K562 (cell line): Measurements from ENCODE around the gene ALDH1A2. TPM values are rescaled to one million over a fixed set of nuclear protein-coding genes. Genes with fewer than 3 reads are reported as not detected.
A peak's percentile ranks its signal among the peaks of the same experiment; 100 is the strongest.

Experiments
- BCL6 ChIP-seq: fragments of 250-450 bp; sonication (Bioruptor Pico); IDR thresholded peaks from 2 replicates; pipeline ENCODE4 v1.4.0; 2020
- CC2D1A ChIP-seq: fragments of 450-650 bp; IDR thresholded peaks from 2 replicates; pipeline ENCODE4 v1.6.1; 2017; ENCODE audit warnings: mild to moderate bottlenecking
- CEBPB ChIP-seq: fragments of 450-650 bp; IDR thresholded peaks from 2 replicates; pipeline ENCODE4 v1.6.1; 2016; ENCODE audit warnings: missing genetic modification characterization, missing compliant biosample characterization
- CREM ChIP-seq: IDR thresholded peaks from 2 replicates; pipeline ENCODE4 v1.6.1; 2014; ENCODE audit warnings: antibody characterized with exemption, low read depth
- E4F1 ChIP-seq: fragments of 250-450 bp; sonication (Bioruptor Pico); IDR thresholded peaks from 2 replicates; pipeline ENCODE4 v1.5.0; 2021; ENCODE audit warnings: mild to moderate bottlenecking, borderline replicate concordance
- HNRNPH1 ChIP-seq: fragments of 200-400 bp; formaldehyde crosslinking; optimal IDR thresholded peaks from 2 replicates; pipeline ENCODE3; 2017; ENCODE audit warnings: low read depth, mild to moderate bottlenecking, low read length, moderate library complexity
- L3MBTL2 ChIP-seq: fragments of 450-650 bp; IDR thresholded peaks from 2 replicates; pipeline ENCODE4 v1.6.1; 2016; ENCODE audit warnings: mild to moderate bottlenecking, moderate library complexity
- POLR3G ChIP-seq: IDR thresholded peaks from 2 replicates; pipeline ENCODE4 v1.6.1; 2011; ENCODE audit not compliant: insufficient read length, insufficient replicate concordance; ENCODE audit errors: extremely low read depth
- RBFOX2 ChIP-seq: fragments of 200-400 bp; formaldehyde crosslinking; IDR thresholded peaks from 2 replicates; pipeline ENCODE4 v1.6.1; 2017; ENCODE audit warnings: low read depth, mild to moderate bottlenecking, low read length, moderate library complexity
- SAFB2 ChIP-seq: fragments of 200-400 bp; formaldehyde crosslinking; IDR thresholded peaks from 2 replicates; pipeline ENCODE4 v1.6.1; 2018; ENCODE audit warnings: borderline replicate concordance, low read length, low read depth, moderate library complexity; ENCODE audit not compliant: severe bottlenecking
- USF2 ChIP-seq: sonication (generic); formaldehyde crosslinking; IDR thresholded peaks from 2 replicates; pipeline ENCODE4 v1.5.0; 2020; ENCODE audit warnings: missing genetic modification reagents
- ZBTB8A ChIP-seq: fragments of 450-650 bp; IDR thresholded peaks from 2 replicates; pipeline ENCODE4 v1.6.1; 2018; ENCODE audit warnings: mild to moderate bottlenecking, moderate library complexity; ENCODE audit not compliant: partially characterized antibody
- polyA plus RNA-seq, 8 experiments: library from polyadenylated mRNA; depleted of rRNA in 4 of 8; stranded (reverse) in 5 of 8; unstranded in 3 of 8; fragments of >200 nt; fragmentation: Nextera tagmentation in 2 of 8; fragmentation: Illumina TruSeq in 1 of 8; extraction: Ambion mirVana in 2 of 8; extraction: Trizol in 1 of 8; gene quantifications; 2 replicates each; pipeline versions ENCODE4 v1.2.1 to v1.2.3, GENCODE V29; 2011 to 2014; ENCODE audit warnings: inconsistent platforms in 1 of 8, missing spikeins in 1 of 8
- total RNA-seq, 7 experiments: library from RNA; depleted of rRNA in 6 of 7; stranded (reverse); fragments of >200 nt in 6 of 7; fragmentation: Illumina TruSeq in 2 of 7; extraction: Trizol in 2 of 7; gene quantifications; 2 replicates each; pipeline versions ENCODE4 v1.2.1 to v1.2.3, GENCODE V29; 2011 to 2021; ENCODE audit warnings: low replicate concordance in 1 of 7
- TF ChIP-seq, protein P1 (sequence below): sonication (generic); formaldehyde crosslinking; IDR thresholded peaks from 2 replicates; pipeline ENCODE4 v1.8.0; 2022; ENCODE audit warnings: mild to moderate bottlenecking, missing genetic modification reagents
- TF ChIP-seq, protein P2 (sequence below), 2 experiments: fragments of 450-650 bp in 1 of 2; sonication (generic) in 1 of 2; formaldehyde crosslinking in 1 of 2; IDR thresholded peaks; 2 replicates each; pipeline versions ENCODE4 v1.7.1 to v1.9.0; 2016 to 2022; ENCODE audit warnings: inconsistent platforms in 1 of 2, mild to moderate bottlenecking in 1 of 2, missing genetic modification reagents in 1 of 2
- TF ChIP-seq, protein P3 (sequence below): IDR thresholded peaks from 2 replicates; pipeline ENCODE4 v1.6.1; 2011; ENCODE audit not compliant: insufficient read length; ENCODE audit errors: extremely low read depth

ALDH1A2 gene
- total and polyA plus RNA-seq, 9 of the 15 experiments (the other 6 are each of a cell fraction or from before 2014, with no cell fraction given) = 115 to 393 (median 333) TPM

DNA sequence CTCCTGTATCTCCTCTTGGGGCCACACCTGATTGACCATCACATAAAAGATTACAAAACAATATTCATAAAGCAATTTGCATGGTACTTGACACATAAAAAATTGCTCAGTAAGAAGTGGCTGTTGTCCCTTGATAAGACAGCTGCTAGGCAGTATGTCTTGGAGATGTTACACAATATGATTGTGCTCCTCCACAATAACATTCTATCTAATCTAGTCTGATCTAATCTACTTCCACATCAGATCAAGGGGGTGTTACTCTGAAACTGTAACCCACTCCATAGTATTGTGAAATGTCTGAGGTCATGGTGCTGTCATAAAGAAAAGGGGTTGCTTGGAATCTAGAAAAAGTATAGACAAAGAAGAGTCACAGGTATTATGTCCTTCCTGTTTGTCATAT, 49.3 kb upstream of the ALDH1A2 start (continued):
- TF ChIP-seq E4F1 (CRISPR knock-in tag) = no peak
- no peak for TF ChIP-seq CREM
- no peak for TF ChIP-seq RBFOX2
- TF ChIP-seq CEBPB = peak; percentile 99
- TF ChIP-seq POLR3G = no peak
- TF ChIP-seq CC2D1A = no peak
- TF ChIP-seq BCL6 (CRISPR knock-in tag) = no peak
- TF ChIP-seq L3MBTL2 = no peak
- no peak for TF ChIP-seq USF2
- TF ChIP-seq, protein P1, sequence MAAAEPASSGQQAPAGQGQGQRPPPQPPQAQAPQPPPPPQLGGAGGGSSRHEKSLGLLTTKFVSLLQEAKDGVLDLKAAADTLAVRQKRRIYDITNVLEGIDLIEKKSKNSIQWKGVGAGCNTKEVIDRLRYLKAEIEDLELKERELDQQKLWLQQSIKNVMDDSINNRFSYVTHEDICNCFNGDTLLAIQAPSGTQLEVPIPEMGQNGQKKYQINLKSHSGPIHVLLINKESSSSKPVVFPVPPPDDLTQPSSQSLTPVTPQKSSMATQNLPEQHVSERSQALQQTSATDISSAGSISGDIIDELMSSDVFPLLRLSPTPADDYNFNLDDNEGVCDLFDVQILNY = no peak
- TF ChIP-seq, protein P2, sequence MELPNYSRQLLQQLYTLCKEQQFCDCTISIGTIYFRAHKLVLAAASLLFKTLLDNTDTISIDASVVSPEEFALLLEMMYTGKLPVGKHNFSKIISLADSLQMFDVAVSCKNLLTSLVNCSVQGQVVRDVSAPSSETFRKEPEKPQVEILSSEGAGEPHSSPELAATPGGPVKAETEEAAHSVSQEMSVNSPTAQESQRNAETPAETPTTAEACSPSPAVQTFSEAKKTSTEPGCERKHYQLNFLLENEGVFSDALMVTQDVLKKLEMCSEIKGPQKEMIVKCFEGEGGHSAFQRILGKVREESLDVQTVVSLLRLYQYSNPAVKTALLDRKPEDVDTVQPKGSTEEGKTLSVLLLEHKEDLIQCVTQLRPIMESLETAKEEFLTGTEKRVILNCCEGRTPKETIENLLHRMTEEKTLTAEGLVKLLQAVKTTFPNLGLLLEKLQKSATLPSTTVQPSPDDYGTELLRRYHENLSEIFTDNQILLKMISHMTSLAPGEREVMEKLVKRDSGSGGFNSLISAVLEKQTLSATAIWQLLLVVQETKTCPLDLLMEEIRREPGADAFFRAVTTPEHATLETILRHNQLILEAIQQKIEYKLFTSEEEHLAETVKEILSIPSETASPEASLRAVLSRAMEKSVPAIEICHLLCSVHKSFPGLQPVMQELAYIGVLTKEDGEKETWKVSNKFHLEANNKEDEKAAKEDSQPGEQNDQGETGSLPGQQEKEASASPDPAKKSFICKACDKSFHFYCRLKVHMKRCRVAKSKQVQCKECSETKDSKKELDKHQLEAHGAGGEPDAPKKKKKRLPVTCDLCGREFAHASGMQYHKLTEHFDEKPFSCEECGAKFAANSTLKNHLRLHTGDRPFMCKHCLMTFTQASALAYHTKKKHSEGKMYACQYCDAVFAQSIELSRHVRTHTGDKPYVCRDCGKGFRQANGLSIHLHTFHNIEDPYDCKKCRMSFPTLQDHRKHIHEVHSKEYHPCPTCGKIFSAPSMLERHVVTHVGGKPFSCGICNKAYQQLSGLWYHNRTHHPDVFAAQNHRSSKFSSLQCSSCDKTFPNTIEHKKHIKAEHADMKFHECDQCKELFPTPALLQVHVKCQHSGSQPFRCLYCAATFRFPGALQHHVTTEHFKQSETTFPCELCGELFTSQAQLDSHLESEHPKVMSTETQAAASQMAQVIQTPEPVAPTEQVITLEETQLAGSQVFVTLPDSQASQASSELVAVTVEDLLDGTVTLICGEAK (IDR thresholded peaks at IDR 0.05) = no peak
- TF ChIP-seq, protein P2 (CRISPR knock-in tag; IDR thresholded peaks at IDR 0.05) = no peak
- TF ChIP-seq SAFB2 = no peak
- TF ChIP-seq, protein P3, sequence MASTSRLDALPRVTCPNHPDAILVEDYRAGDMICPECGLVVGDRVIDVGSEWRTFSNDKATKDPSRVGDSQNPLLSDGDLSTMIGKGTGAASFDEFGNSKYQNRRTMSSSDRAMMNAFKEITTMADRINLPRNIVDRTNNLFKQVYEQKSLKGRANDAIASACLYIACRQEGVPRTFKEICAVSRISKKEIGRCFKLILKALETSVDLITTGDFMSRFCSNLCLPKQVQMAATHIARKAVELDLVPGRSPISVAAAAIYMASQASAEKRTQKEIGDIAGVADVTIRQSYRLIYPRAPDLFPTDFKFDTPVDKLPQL = no peak
- no peak for TF ChIP-seq HNRNPH1
- TF ChIP-seq ZBTB8A = no peak
